GOT3 (cell line): Measurements from ENCODE around the gene SERINC4.
"Not testable (repeated sequence)": the region's sequence is repeated elsewhere in the genome, so short reads cannot be mapped to it uniquely, and the experiment has no call there.

Experiments
- DNase-seq: peaks from one replicate; lab custom pipeline; 2025; ENCODE audit warnings: mixed read lengths; lab: John Stamatoyannopoulos, UW

Gene SERINC4

DNA sequence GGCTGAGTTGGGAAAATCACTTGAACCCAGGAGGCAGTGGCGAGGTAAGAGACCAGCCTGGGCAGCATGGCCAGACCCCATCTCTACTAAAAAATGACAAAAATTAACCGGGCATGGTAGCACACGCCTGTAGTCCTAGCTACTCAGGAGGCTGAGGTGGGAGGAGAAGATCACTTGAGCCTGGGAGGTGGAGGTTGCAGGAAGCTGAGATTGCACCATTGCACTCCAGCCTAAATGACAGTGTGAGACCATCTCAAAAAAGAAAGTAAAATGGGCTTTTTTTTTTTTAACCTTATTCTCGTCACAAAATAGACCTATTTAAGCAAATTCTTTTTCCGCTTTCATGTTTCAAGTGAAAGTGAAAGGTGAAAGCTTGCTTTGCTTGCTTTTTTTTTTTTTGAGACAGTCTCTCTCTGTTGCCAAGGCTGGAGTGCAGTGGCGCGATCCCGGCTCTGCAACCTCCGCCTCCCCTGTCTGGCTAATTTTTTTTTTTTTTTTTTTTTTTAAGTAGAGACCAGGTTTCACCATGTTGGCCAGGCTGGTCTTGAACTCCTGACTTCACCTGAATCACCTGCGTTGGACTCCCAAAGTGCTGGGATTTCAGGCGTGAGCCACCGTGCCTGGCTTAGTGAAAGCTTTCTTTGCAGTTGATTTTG lies 50.2 kb downstream of the SERINC4 start:
- no peak for DNase-seq

DNA sequence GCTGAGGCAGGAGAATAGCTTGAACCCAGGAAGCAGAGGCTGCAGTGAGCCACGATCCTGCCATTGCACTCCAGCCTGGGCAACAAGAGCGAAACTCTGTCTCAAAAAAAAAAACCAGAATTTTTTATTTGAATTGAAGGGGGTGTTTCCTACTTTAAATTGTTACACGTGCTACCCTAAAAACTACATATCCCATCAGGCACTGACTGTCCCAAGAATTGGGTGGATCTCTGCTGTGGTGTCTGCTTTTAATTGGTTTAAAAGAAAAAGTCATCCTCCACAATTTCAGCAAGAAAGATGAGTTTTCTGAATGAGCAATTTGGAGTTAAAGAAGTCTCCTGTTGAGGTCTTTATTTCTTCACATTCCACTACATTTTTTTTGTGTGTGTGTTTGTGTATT lies 51.6 kb downstream of the SERINC4 start:
- DNase-seq: no peak

DNA sequence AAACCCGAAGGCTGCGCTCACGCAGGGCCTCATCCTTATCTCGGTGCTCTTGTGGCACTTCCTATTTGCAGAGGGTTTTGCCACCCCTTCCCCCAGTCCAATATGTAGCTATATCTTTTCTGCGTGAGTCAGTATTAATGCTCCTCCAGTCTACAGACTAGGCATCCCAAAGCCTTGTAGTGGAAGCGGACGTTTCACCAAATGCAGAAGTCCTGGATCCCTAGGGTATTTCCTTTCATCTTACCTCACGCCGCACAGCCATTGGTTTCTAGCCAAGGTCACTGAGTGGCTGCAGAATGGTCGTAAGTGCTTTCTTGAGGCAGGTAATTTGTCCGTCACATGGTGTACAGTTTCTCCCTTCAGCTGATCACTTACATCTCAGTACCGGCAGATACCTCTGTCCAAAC lies 53.1 kb downstream of the SERINC4 start:
- not testable (repeated sequence) for DNase-seq

DNA sequence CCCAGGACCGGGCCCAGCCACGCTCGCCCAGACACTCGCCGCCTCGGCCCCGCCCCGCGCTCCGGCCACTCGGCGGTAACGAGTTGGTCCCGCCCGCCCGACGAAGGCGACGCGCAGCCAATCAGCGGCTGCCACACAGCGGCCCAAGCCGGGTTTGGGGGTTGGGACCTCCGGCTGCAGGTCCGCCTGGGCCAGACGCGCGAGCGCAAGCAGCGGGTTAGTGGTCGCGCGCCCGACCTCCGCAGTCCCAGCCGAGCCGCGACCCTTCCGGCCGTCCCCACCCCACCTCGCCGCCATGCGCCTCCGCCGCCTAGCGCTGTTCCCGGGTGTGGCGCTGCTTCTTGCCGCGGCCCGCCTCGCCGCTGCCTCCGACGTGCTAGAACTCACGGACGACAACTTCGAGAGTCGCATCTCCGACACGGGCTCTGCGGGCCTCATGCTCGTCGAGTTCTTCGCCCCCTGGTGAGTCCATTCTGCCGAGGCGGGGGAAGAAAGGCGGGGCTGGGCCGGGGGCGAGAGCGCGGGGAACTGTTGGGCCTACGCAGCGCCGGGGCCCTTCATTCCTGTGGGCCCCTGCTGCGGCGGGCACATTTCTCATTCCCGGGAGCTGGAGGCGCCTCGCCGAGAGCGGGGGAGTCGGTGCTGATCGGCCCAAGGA lies 53.6 kb downstream of the SERINC4 start, which contains the start of gene PDIA3:
PDIA3 (plus strand) TSS at position 194 of the 658 bp plus-strand sequence; CDS start at position 296, 102 bp downstream.
- DNase-seq: peak; percentile 69
